Fibroblast of lung (primary cell): ENCODE results near the gene ALDH1A1.

Experiments used
- CTCF ChIP-seq, 2 donors: IDR thresholded peaks in 1 of 2; conservative IDR thresholded peaks in 1 of 2; 1 replicate in 1 of 2; 2 replicates in 1 of 2; pipeline ENCODE4 v1.5.1; 2011 to 2012; ENCODE audit warnings: low read length in 2 of 2, control low read depth in 1 of 2, inconsistent platforms in 1 of 2, low read depth in 1 of 2, mild to moderate bottlenecking in 1 of 2
- EZH2 ChIP-seq: IDR thresholded peaks from 2 replicates; pipeline ENCODE4 v1.5.1; 2012; ENCODE audit warnings: low read length, control low read depth, mild to moderate bottlenecking; ENCODE audit errors: missing control alignments

GRCh38 chr9:72911816-72912215 is 41.0 kb downstream of the ALDH1A1 start:
- TF ChIP-seq EZH2, result no peak
- TF ChIP-seq CTCF (conservative IDR thresholded peaks at IDR 0.05 in 1 of 2, IDR thresholded peaks at IDR 0.05 in 1 of 2; ENCODE audit: low read depth in 1 of 2, low read length in 2 of 2), result no peak
